ENCODE data around the gene MITF. TPM values are rescaled to one million over a fixed set of nuclear protein-coding genes. Genes with fewer than 3 reads are reported as not detected.
"Not testable (repeated sequence)": the region's sequence is repeated elsewhere in the genome, so short reads cannot be mapped to it uniquely, and the experiment has no call there.

MITF gene
- total RNA-seq, 4 donors from 2014 or later = 2.1 to 9.1 (median 4.7) TPM

DNA sequence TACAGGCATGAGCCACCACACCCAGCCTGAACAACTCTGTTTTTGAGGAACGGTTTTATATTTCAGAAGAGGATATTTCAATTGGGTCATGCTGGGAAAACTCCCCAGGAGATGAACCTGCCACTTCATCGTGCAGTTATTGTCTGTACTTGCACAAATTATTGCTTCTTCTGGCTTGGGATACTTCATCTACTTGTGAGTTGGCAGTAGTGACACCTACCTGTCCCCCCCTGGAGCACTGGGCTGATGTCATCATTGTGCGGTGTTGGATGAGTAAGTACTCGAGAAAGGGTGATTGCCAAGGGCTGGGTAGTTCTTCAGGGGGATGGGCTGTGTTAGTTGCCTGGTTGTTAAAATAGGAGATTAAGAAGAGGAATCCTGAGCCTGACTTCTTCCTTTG lies 175.1 kb downstream of the MITF start:
- no peak overlapping the region for H3K4me3 ChIP-seq
- TF ChIP-seq, protein P1, sequence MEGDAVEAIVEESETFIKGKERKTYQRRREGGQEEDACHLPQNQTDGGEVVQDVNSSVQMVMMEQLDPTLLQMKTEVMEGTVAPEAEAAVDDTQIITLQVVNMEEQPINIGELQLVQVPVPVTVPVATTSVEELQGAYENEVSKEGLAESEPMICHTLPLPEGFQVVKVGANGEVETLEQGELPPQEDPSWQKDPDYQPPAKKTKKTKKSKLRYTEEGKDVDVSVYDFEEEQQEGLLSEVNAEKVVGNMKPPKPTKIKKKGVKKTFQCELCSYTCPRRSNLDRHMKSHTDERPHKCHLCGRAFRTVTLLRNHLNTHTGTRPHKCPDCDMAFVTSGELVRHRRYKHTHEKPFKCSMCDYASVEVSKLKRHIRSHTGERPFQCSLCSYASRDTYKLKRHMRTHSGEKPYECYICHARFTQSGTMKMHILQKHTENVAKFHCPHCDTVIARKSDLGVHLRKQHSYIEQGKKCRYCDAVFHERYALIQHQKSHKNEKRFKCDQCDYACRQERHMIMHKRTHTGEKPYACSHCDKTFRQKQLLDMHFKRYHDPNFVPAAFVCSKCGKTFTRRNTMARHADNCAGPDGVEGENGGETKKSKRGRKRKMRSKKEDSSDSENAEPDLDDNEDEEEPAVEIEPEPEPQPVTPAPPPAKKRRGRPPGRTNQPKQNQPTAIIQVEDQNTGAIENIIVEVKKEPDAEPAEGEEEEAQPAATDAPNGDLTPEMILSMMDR (IDR thresholded peaks at IDR 0.05) = no peak
- no peak for TF ChIP-seq POLR2A (IDR thresholded peaks at IDR 0.05)
- H3K27ac ChIP-seq = no peak overlapping the region
- DNase-seq = no peak
- H3K36me3 ChIP-seq = no peaks in the 10 kb centered on the region
- H3K4me1 ChIP-seq = no peaks in the 10 kb centered on the region
- no peaks in the 10 kb centered on the region for H3K27me3 ChIP-seq
- peaks cover 0 to 5% (median 0%) of the 10 kb centered on the region in 4 donors for H3K9me3 ChIP-seq

DNA sequence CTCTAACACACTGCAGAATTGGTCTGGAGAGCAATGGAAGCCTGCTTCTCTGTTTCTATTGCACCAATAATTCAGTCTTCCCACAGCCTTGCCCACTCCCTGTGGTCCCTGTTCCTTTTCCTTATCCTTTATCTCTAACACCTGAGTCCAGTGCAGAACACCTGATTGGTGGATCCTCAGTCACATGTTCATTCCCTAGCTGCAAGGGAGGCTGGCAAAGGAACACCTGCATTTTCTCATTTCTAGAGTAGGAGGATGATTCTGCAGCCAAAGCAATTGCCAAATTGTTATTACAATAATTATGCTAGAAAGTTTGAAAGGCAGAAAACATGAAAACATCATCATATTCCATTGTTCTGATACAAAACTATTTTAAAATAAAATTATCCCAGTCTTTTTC lies 176.5 kb downstream of the MITF start:
- Histone ChIP-seq H3K9me3 (peaks cover 0 to 5% (median 0%) of the 10 kb centered on the region in 4 donors), H3K4me1 (no peaks in the 10 kb centered on the region), H3K27me3 (no peaks in the 10 kb centered on the region), H3K4me3 (no peak overlapping the region), H3K27ac (no peak overlapping the region), H3K36me3 (no peaks in the 10 kb centered on the region)
- DNase-seq = no peak
- TF ChIP-seq, protein P1 (IDR thresholded peaks at IDR 0.05) = no peak
- TF ChIP-seq POLR2A (IDR thresholded peaks at IDR 0.05) = no peak

DNA sequence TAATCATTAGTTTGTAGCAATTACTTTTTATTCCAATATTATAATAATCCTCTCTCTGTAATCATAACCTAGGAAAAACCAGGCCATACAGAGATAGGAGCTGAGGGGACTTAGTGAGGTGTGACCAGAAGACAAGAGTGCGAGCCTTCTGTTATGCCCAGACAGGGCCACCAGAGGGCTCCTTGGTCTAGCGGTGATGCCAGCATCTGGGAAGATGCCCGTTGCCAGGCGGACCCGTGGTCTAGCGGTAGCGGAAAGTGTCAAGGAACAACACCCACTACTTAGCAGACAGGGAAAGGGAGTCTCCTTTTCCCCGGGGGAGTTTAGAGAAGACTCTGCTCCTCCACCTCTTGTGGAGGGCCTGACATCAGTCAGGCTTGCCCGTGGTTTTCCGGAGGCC lies 180.7 kb downstream of the MITF start:
- not testable (repeated sequence) for DNase-seq, H3K4me1 ChIP-seq
- TF ChIP-seq, protein P1 (IDR thresholded peaks at IDR 0.05) = peak in 2 of 6 experiments; percentile 11 to 16

DNA sequence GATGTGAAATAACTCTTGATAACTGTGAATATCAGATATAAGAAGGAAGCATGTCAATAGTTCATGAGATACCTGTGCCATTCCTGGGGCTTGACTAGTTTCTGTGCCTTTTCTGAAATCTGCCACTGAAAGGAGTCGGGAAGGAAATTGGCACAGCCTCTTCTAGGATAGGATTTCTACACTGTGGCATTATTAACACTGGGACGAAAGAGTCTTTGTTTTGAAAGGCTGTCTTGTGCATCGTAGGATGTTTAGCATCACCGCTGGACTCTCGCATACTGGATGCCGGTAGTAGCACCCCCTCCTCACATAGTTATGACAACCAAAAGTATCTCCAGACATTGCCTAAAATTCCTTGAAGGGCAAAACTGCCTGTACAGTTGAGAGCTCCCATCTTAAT lies 182.4 kb downstream of the MITF start:
- H3K27me3 ChIP-seq = no peaks in the 10 kb centered on the region
- H3K36me3 ChIP-seq = no peaks in the 10 kb centered on the region
- H3K4me1 ChIP-seq = no peaks in the 10 kb centered on the region
- H3K9me3 ChIP-seq = no peaks in the 10 kb centered on the region
- TF ChIP-seq POLR2A (IDR thresholded peaks at IDR 0.05) = no peak
- TF ChIP-seq, protein P1 (IDR thresholded peaks at IDR 0.05) = no peak
- H3K4me3 ChIP-seq = no peak overlapping the region
- DNase-seq = no peak
- H3K27ac ChIP-seq = no peak overlapping the region

More for the DNA sequence above, 180.7 kb downstream of the MITF start:
- H3K27me3 ChIP-seq, H3K9me3 ChIP-seq, H3K4me3 ChIP-seq, H3K36me3 ChIP-seq, H3K27ac ChIP-seq: not testable (repeated sequence)

DNA sequence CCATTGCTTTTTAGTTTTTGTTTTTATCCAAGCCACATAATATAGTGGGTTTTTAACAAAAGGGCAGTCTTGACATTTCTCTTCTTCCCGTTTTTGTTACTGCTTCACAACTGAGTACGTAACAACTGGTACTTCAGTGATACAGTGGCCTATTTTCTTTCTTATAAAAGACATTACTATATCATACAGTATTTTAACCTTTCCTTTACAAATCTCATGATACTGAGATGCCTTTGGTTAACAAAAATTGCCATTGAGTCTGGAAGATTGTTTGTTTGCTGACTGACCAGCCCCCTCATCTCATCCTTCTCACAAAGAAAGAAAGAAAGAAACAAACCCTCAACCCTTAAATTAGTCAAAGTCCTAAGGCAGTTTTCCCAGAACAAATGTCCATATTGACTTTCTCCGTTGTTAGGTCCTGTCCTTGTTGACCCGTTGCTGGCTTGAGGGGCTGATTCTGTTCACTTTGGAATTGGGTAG lies 183.3 kb downstream of the MITF start:
- no peak overlapping the region for H3K4me3 ChIP-seq
- TF ChIP-seq POLR2A (IDR thresholded peaks at IDR 0.05) = no peak
- TF ChIP-seq, protein P1 (IDR thresholded peaks at IDR 0.05) = no peak
- no peaks in the 10 kb centered on the region for H3K9me3 ChIP-seq
- DNase-seq = no peak
- no peaks in the 10 kb centered on the region for H3K4me1 ChIP-seq
- no peak overlapping the region for H3K27ac ChIP-seq
- no peaks in the 10 kb centered on the region for H3K27me3 ChIP-seq
- H3K36me3 ChIP-seq = no peaks in the 10 kb centered on the region

DNA sequence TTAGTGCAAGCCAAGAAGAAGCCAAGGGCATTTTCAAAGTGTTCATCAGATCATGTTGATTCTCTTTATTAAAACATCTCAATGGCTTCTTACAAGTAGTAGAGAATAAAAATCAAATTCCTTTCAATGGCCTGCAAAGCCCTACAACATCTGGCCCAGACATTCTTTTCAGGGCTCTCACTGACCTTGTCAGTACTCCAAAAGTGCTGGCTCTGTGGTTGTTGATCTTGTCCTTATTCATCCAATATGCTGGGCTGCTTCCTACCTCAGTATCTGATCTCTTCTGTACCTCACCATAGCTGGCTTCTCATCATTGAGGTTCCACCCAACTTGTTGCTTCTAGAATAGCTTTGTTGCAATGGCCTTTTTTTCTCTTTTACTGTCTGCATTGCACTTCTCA lies 186.2 kb downstream of the MITF start:
- Histone ChIP-seq H3K9me3 (no peaks in the 10 kb centered on the region), H3K4me3 (no peak overlapping the region), H3K27ac (no peak overlapping the region), H3K27me3 (no peaks in the 10 kb centered on the region), H3K4me1 (no peaks in the 10 kb centered on the region), H3K36me3 (no peaks in the 10 kb centered on the region)
- no peak for TF ChIP-seq POLR2A (IDR thresholded peaks at IDR 0.05)
- TF ChIP-seq, protein P1 (IDR thresholded peaks at IDR 0.05) = no peak
- DNase-seq = no peak
